Measurements from ENCODE around the gene GUCA2B.

DNA sequence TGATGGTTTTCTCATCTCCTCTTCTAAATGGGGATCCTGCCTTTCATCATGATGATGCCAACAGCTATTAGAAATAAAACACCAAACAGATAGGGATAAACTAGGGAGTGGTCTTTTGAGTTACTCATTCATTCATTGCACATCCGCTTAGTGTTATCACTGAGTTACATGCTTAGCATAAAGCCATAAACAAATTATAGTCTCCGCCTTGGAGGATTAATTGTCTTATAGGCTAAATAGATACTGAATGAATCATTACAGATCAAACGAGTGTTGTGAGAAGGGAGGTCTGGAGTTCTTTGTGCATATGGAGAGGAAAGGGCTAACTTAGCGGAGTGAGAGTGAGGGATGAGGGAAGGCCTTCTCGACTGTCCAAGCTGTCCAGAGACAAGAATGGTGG, 19.8 kb upstream of the GUCA2B start:
- TF ChIP-seq, protein P1, sequence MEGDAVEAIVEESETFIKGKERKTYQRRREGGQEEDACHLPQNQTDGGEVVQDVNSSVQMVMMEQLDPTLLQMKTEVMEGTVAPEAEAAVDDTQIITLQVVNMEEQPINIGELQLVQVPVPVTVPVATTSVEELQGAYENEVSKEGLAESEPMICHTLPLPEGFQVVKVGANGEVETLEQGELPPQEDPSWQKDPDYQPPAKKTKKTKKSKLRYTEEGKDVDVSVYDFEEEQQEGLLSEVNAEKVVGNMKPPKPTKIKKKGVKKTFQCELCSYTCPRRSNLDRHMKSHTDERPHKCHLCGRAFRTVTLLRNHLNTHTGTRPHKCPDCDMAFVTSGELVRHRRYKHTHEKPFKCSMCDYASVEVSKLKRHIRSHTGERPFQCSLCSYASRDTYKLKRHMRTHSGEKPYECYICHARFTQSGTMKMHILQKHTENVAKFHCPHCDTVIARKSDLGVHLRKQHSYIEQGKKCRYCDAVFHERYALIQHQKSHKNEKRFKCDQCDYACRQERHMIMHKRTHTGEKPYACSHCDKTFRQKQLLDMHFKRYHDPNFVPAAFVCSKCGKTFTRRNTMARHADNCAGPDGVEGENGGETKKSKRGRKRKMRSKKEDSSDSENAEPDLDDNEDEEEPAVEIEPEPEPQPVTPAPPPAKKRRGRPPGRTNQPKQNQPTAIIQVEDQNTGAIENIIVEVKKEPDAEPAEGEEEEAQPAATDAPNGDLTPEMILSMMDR (IDR thresholded peaks at IDR 0.05): no peak
- TF ChIP-seq POLR2A (IDR thresholded peaks at IDR 0.05): no peak
- TF ChIP-seq POLR2AphosphoS5 (IDR thresholded peaks at IDR 0.05): no peak

Data from transverse colon (tissue), 4 donors.